Natural killer cell (primary cell): Measurements from ENCODE around the gene OR2F1. TPM values are rescaled to one million over a fixed set of nuclear protein-coding genes. Genes with fewer than 3 reads are reported as not detected.

Experiments used
- ATAC-seq, 3 donors: fragments of 150-1000 bp in 2 of 3; fragments of 200-7000 bp in 1 of 3; cut with Tn5 transposase; 1 replicate in 1 of 3; 2 replicates in 2 of 3; pipeline ENCODE4 v1.10.0; 2021; ENCODE audit warnings: mild to moderate bottlenecking in 2 of 3, moderate library complexity in 2 of 3
- DNase-seq, 2 donors: peaks; one replicate each; pipeline versions ENCODE4 v3.0.0 to v3.0.0-alpha.2; 2013 to 2021; ENCODE audit warnings: mixed read lengths in 1 of 2
- H3K27ac ChIP-seq: one replicate; pipeline ENCODE4 v1.5.1; 2013; ENCODE audit warnings: mild to moderate bottlenecking, low read length
- H3K27me3 ChIP-seq: one replicate; pipeline ENCODE4 v1.6.1; 2013; ENCODE audit warnings: low read length; ENCODE audit not compliant: control insufficient read depth, insufficient read depth
- H3K36me3 ChIP-seq: one replicate; pipeline ENCODE4 v1.6.1; 2013; ENCODE audit warnings: low read length; ENCODE audit not compliant: control insufficient read depth, insufficient read depth
- H3K4me1 ChIP-seq: one replicate; pipeline ENCODE4 v1.6.1; 2013; ENCODE audit warnings: low read length; ENCODE audit not compliant: control insufficient read depth, insufficient read depth
- H3K4me3 ChIP-seq: one replicate; pipeline ENCODE4 v1.5.1; 2013; ENCODE audit warnings: low read length
- H3K9me3 ChIP-seq: one replicate; pipeline ENCODE4 v1.6.1; 2013; ENCODE audit warnings: low read length; ENCODE audit not compliant: control insufficient read depth, insufficient read depth
- H3K27ac Mint-ChIP-seq, 2 donors: one replicate each; pipeline ENCODE4 v1.8.0; 2022; ENCODE audit warnings: mild to moderate bottlenecking in 2 of 2, mixed read lengths in 2 of 2, moderate library complexity in 1 of 2
- H3K27me3 Mint-ChIP-seq, 2 donors: one replicate each; pipeline ENCODE4 v1.8.0; 2022; ENCODE audit warnings: low read depth in 2 of 2, mixed read lengths in 2 of 2
- H3K36me3 Mint-ChIP-seq: one replicate; pipeline ENCODE4 v1.8.0; 2022; ENCODE audit warnings: mixed read lengths
- H3K4me1 Mint-ChIP-seq, 2 donors: one replicate each; pipeline ENCODE4 v1.8.0; 2022; ENCODE audit warnings: mixed read lengths in 2 of 2
- H3K4me3 Mint-ChIP-seq: one replicate; pipeline ENCODE4 v1.8.0; 2022; ENCODE audit warnings: mild to moderate bottlenecking, moderate library complexity, mixed read lengths
- H3K9me3 Mint-ChIP-seq, 2 donors: one replicate each; pipeline ENCODE4 v1.8.0; 2022; ENCODE audit warnings: mixed read lengths in 2 of 2
- WGBS: methylation state at CpG from one replicate; pipeline ENCODE4 v1.1.7; 2013; ENCODE audit warnings: missing lambda C conversion rate; ENCODE audit not compliant: insufficient coverage; 5-methylcytosine and 5-hydroxymethylcytosine counted together
- intact Hi-C: fragments of 100-400 bp; cut with micrococcal nuclease; formaldehyde crosslinking; loops from one replicate; pipeline ENCODE4 v1.14.2; 2022
- total RNA-seq, 4 donors: library from RNA; stranded (reverse); fragments of 120-200 nt in 1 of 4; gene quantifications; one replicate each; pipeline versions ENCODE4 v1.2.3 to v1.2.4, GENCODE V29; 2013 to 2022
- TF ChIP-seq, protein P1 (sequence below): fragments of 200-600 bp; IDR thresholded peaks from one replicate; pipeline ENCODE4 v1.8.0; 2022; ENCODE audit warnings: antibody characterized with exemption

The OR2F1 gene, protein sequence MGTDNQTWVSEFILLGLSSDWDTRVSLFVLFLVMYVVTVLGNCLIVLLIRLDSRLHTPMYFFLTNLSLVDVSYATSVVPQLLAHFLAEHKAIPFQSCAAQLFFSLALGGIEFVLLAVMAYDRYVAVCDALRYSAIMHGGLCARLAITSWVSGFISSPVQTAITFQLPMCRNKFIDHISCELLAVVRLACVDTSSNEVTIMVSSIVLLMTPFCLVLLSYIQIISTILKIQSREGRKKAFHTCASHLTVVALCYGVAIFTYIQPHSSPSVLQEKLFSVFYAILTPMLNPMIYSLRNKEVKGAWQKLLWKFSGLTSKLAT
- total RNA-seq, result not detected
- total RNA-seq (2013), result not detected

DNA sequence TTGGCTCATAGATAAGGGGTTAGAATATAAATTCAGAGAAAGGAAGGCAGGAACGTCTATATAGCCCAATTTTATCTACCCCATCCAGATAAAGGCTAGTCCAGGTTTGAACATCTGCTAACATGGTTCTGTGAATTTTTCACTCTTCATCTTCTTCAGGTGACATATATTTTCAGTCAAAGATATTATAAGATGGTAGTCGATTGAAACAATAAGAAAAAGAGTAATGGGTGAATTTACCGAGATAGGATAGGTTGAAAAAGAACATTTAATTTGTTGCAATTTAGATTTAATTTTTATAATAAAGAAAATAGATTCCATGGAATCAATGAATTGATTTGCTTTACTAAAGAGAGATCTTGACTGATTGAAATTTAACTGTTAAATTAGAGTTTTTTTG, at the start of gene OR2F1:
OR2F1 (plus strand) TSS at position 301 of the 400 bp plus-strand sequence. CDS start 5,127 bp downstream, outside the sequence.
- Mint-ChIP-seq H3K27me3 (peaks cover 14 to 34% of the 10 kb centered on the region in 2 donors), H3K4me3 (no peak within 1 kb of the TSS), H3K27ac (no peak within 1 kb of the TSS), H3K4me1 (no peaks in the 10 kb centered on the region), H3K36me3 (no peaks in the 10 kb centered on the region), H3K9me3 (no peaks in the 10 kb centered on the region)
- H3K27ac ChIP-seq, result no peak within 1 kb of the TSS
- no peaks in the 10 kb centered on the region for H3K27me3 ChIP-seq
- no peaks in the 10 kb centered on the region for H3K4me1 ChIP-seq
- ATAC-seq (no peak), DNase-seq (no peak)
- H3K36me3 ChIP-seq, result no peaks in the 10 kb centered on the region
- TF ChIP-seq, protein P1, sequence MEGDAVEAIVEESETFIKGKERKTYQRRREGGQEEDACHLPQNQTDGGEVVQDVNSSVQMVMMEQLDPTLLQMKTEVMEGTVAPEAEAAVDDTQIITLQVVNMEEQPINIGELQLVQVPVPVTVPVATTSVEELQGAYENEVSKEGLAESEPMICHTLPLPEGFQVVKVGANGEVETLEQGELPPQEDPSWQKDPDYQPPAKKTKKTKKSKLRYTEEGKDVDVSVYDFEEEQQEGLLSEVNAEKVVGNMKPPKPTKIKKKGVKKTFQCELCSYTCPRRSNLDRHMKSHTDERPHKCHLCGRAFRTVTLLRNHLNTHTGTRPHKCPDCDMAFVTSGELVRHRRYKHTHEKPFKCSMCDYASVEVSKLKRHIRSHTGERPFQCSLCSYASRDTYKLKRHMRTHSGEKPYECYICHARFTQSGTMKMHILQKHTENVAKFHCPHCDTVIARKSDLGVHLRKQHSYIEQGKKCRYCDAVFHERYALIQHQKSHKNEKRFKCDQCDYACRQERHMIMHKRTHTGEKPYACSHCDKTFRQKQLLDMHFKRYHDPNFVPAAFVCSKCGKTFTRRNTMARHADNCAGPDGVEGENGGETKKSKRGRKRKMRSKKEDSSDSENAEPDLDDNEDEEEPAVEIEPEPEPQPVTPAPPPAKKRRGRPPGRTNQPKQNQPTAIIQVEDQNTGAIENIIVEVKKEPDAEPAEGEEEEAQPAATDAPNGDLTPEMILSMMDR, result no peak
- intact Hi-C loops, result no loop called here
- H3K4me3 ChIP-seq, result no peak within 1 kb of the TSS
- H3K9me3 ChIP-seq, result no peaks in the 10 kb centered on the region
- WGBS, result no CpG with 5 or more reads among the region's 3 CpGs

DNA sequence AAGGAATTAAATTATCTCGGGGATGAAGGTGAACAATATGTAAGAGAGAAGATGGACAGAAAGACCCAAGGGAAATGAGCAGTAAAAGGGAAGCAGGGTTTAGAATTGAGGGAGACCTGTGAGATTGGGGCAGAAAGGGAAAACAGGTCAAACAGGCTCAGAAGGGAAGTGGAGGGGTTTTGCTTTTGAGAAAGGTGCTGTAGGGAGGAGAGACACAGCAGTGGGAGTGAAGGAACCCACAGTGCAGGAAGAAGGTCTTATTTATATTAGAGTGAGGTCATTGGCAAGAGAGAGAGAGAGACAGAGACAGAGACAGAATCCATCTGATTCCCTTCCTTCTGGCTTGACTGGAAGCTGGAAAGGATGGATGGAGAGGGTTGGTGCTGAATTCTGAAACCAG, 49.1 kb upstream of the OR2F1 start:
- Mint-ChIP-seq H3K27ac (no peak overlapping the region), H3K36me3 (no peaks in the 10 kb centered on the region), H3K4me1 (peaks cover 12 to 18% of the 10 kb centered on the region in 2 donors), H3K27me3 (peaks cover 13 to 15% of the 10 kb centered on the region in 2 donors), H3K4me3 (no peak overlapping the region), H3K9me3 (no peaks in the 10 kb centered on the region)
- ATAC-seq, result no peak
- Histone ChIP-seq H3K27ac (no peak overlapping the region), H3K4me3 (no peak overlapping the region), H3K27me3 (no peaks in the 10 kb centered on the region), H3K4me1 (peaks cover 12% of the 10 kb centered on the region), H3K36me3 (no peaks in the 10 kb centered on the region), H3K9me3 (no peaks in the 10 kb centered on the region)
- TF ChIP-seq, protein P1, result no peak
- DNase-seq, result no peak
- intact Hi-C loops, result no loop called here
- WGBS, result 92% methylated on average over 1 of the region's 1 CpG

DNA sequence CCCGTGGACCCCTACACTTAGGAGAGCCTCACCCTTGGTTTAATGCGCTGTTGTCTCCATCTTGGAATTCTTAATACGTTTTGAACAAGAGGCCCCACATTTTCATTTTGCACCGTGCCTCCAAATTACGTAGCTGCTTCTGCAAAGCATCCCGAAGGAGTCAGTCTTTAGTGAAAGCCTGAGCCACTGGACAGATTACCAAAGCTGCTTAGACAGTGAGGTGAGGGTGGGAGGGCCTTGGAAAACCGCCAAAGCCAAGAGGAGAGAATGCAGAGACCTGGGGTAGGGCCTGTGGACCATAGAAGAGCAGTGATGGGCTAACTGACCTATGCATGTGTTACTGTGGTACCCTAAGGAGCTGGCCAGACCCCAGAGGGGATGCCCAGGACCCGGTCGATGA, 48.5 kb upstream of the OR2F1 start:
- intact Hi-C loops, result no loop called here
- no peaks in the 10 kb centered on the region for H3K9me3 Mint-ChIP-seq

More for the DNA sequence above, 48.5 kb upstream of the OR2F1 start:
- Mint-ChIP-seq H3K36me3 (no peaks in the 10 kb centered on the region), H3K4me1 (peaks cover 5 to 12% of the 10 kb centered on the region in 2 donors), H3K27ac (no peak overlapping the region), H3K4me3 (no peak overlapping the region), H3K27me3 (peaks cover 13 to 16% of the 10 kb centered on the region in 2 donors)
- Histone ChIP-seq H3K27me3 (no peaks in the 10 kb centered on the region), H3K4me3 (no peak overlapping the region), H3K36me3 (no peaks in the 10 kb centered on the region), H3K4me1 (peaks cover 8% of the 10 kb centered on the region), H3K9me3 (no peaks in the 10 kb centered on the region), H3K27ac (no peak overlapping the region)
- ATAC-seq (no peak), DNase-seq (no peak)
- 92% methylated on average over 9 of the region's 9 CpGs for WGBS
- TF ChIP-seq, protein P1, result no peak
